ENCODE results near the gene PCNX4.

The PCNX4 gene

GRCh38 chr14:60175255-60175902, 83.7 kb downstream of the PCNX4 start:
- TF ChIP-seq GATA3 (IDR thresholded peaks at IDR 0.05; ENCODE audit: low read depth, low read length): no peak
- TF ChIP-seq GATA2 (IDR thresholded peaks at IDR 0.05; ENCODE audit: low read depth, low read length): no peak

DNA sequence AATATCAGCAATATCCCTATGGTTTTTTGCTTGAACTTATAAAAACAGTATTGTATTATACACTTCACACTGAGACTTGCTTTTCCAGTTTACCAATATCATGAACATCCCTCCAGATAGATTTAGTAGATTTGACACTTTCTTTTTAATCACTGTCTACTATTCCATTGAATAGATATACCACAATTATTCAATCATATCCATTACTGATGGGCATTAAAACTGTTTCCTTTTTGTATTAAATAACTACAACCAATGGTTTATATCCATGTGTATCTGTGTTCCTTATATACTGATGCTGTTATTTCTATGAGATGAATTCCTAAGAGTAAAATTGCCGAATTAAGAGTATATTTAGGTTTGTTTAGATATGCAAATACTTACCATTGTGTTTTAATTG, 86.4 kb downstream of the PCNX4 start:
- TF ChIP-seq GATA3 (IDR thresholded peaks at IDR 0.05; ENCODE audit: low read depth, low read length): no peak
- TF ChIP-seq GATA2 (IDR thresholded peaks at IDR 0.05; ENCODE audit: low read depth, low read length): no peak

DNA sequence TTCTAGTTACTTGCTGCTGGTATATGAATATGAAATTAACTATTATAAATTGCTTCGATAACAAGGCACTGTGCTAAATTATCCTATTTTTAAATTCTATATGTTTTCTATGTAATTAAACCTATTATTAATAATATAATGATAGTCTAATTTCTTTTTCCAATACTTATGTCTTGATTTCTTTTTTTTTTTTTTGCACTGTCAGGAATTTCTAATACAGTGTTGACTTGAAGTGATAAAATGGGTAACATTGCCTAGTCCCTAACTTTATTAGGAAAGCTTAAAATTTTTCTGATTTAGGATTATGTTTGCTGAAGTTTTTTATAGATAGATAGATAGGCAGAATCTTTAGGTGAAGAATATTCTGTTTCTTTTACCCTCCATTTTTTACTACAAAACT, 87.1 kb downstream of the PCNX4 start:
- TF ChIP-seq GATA3 (IDR thresholded peaks at IDR 0.05; ENCODE audit: low read depth, low read length) (no peak), GATA2 (IDR thresholded peaks at IDR 0.05; ENCODE audit: low read depth, low read length) (no peak)

GRCh38 chr14:60179431-60179869, 87.7 kb downstream of the PCNX4 start:
- TF ChIP-seq GATA3 (IDR thresholded peaks at IDR 0.05; ENCODE audit: low read depth, low read length) (no peak), GATA2 (IDR thresholded peaks at IDR 0.05; ENCODE audit: low read depth, low read length) (no peak)

DNA sequence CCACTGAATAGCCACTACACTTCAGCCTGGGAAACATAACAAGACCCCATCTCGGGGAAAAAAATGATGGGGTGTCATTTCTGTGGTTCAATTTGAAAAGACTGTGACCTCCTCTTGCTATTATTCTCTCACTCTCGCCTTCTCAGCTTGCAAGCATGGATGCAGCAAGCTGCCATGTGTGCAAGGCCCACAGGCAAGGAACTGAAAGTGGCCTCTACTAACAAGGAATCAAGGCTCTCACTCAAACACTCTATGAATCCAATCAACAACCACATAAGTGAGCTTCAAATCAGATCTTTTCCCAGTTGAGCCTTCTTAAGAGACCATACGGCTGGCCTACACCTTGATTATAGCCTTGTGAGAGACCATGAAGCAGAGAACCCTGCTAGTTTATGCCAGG, 91.4 kb downstream of the PCNX4 start:
- TF ChIP-seq GATA3 (IDR thresholded peaks at IDR 0.05; ENCODE audit: low read depth, low read length): no peak
- no peak for TF ChIP-seq GATA2 (IDR thresholded peaks at IDR 0.05; ENCODE audit: low read depth, low read length)

- no peak for TF ChIP-seq GATA2 (IDR thresholded peaks at IDR 0.05; ENCODE audit: low read depth, low read length)
These were observed 92.0 kb downstream of the PCNX4 start for GRCh38 chr14:60183741-60184140.

- TF ChIP-seq GATA3 (IDR thresholded peaks at IDR 0.05; ENCODE audit: low read depth, low read length) (no peak), GATA2 (IDR thresholded peaks at IDR 0.05; ENCODE audit: low read depth, low read length) (no peak)
These were observed 92.6 kb downstream of the PCNX4 start for GRCh38 chr14:60184146-60184904.

- no peak for TF ChIP-seq GATA2 (IDR thresholded peaks at IDR 0.05; ENCODE audit: low read depth, low read length)
- TF ChIP-seq GATA3 (IDR thresholded peaks at IDR 0.05; ENCODE audit: low read depth, low read length): no peak
These were observed 93.3 kb downstream of the PCNX4 start for GRCh38 chr14:60184905-60185555.

DNA sequence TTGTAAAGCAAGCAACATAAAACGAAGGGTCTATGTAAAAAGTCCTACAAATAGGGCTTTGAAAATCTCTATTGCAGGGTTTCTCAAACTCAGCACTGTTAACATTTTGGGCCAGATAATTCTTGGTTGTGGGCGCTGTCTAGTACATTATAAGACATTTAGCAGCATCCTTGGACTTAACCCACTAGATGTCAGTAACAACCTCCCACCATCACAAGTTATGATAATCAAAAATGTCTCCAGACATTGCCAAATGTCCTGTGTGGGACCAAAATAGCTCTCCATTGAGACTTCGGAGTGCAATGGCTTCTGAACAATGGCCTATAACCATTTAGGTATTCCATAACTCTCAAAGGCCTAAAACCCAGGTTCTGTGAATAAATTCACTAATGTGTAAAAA, 96.4 kb downstream of the PCNX4 start:
- TF ChIP-seq GATA3 (IDR thresholded peaks at IDR 0.05; ENCODE audit: low read depth, low read length) (no peak), GATA2 (IDR thresholded peaks at IDR 0.05; ENCODE audit: low read depth, low read length) (no peak)

GRCh38 chr14:60188696-60189095, 97.0 kb downstream of the PCNX4 start:
- TF ChIP-seq GATA3 (IDR thresholded peaks at IDR 0.05; ENCODE audit: low read depth, low read length): no peak
- no peak for TF ChIP-seq GATA2 (IDR thresholded peaks at IDR 0.05; ENCODE audit: low read depth, low read length)

GRCh38 chr14:60189923-60190840, 98.5 kb downstream of the PCNX4 start:
- TF ChIP-seq GATA3 (IDR thresholded peaks at IDR 0.05; ENCODE audit: low read depth, low read length) (no peak), GATA2 (IDR thresholded peaks at IDR 0.05; ENCODE audit: low read depth, low read length) (no peak)

- TF ChIP-seq GATA3 (IDR thresholded peaks at IDR 0.05; ENCODE audit: low read depth, low read length) (no peak), GATA2 (IDR thresholded peaks at IDR 0.05; ENCODE audit: low read depth, low read length) (no peak)
These were observed 103.6 kb downstream of the PCNX4 start for GRCh38 chr14:60195179-60195810.

GRCh38 chr14:60196291-60196690, 104.6 kb downstream of the PCNX4 start:
- TF ChIP-seq GATA3 (IDR thresholded peaks at IDR 0.05; ENCODE audit: low read depth, low read length) (no peak), GATA2 (IDR thresholded peaks at IDR 0.05; ENCODE audit: low read depth, low read length) (no peak)

All from SH-SY5Y (cell line).